GM12865 (cell line): Measurements from ENCODE around the gene IFI44L.

Experiments
- DNase-seq: peaks from one replicate; pipeline ENCODE4 v3.0.0; 2010; ENCODE audit warnings: low read depth
- H3K4me3 ChIP-seq: 2 replicates; pipeline ENCODE4 v1.5.1; 2011; ENCODE audit warnings: mild to moderate bottlenecking, low read depth, low read length, control low read depth
- TF ChIP-seq, protein P1 (sequence below): IDR thresholded peaks from 2 replicates; pipeline ENCODE4 v1.5.1; 2011; ENCODE audit warnings: low read length, control low read depth, low read depth, inconsistent platforms; ENCODE audit not compliant: insufficient read depth; ENCODE audit errors: missing control alignments

IFI44L gene

DNA sequence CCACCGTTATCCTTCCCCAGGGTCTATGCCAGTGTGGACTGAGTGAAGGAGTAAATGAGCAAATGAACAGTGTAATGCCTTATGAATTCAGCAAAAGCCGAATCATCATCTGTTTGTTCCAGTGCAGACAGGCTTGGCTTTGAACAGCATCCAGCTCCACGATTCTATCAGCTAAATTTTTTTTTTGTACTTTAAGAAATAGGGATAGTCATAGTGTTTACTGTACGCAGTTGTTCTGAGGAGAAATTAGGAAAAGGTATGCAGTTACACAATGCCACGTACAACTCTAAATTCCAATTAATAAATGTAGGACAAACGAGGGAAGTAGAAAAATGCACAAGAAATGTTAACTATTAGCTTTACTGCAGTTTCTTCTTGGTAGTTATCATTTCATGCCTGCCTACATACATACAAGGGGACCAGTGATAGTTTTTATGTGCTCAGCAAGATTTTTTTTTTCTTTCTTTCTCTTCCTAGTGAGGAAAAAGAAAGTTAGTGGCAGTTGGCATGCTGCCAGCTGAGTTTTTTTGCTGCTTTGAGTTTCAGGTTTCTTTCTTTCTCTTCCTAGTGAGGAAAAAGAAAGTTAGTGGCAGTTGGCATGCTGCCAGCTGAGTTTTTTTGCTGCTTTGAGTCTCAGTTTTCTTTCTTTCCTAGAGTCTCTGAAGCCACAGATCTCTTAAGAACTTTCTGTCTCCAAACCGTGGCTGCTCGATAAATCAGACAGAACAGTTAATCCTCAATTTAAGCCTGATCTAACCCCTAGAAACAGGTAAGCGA, at the start of gene IFI44L:
Gene IFI44L, plus strand, starts transcription at position 646 of the 777 bp plus-strand sequence. CDS start 7,468 bp downstream, outside the sequence.
- peak within 1 kb of the TSS; percentile 98 for H3K4me3 ChIP-seq
- TF ChIP-seq, protein P1, sequence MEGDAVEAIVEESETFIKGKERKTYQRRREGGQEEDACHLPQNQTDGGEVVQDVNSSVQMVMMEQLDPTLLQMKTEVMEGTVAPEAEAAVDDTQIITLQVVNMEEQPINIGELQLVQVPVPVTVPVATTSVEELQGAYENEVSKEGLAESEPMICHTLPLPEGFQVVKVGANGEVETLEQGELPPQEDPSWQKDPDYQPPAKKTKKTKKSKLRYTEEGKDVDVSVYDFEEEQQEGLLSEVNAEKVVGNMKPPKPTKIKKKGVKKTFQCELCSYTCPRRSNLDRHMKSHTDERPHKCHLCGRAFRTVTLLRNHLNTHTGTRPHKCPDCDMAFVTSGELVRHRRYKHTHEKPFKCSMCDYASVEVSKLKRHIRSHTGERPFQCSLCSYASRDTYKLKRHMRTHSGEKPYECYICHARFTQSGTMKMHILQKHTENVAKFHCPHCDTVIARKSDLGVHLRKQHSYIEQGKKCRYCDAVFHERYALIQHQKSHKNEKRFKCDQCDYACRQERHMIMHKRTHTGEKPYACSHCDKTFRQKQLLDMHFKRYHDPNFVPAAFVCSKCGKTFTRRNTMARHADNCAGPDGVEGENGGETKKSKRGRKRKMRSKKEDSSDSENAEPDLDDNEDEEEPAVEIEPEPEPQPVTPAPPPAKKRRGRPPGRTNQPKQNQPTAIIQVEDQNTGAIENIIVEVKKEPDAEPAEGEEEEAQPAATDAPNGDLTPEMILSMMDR = no peak
- peak; percentile 86 for DNase-seq

DNA sequence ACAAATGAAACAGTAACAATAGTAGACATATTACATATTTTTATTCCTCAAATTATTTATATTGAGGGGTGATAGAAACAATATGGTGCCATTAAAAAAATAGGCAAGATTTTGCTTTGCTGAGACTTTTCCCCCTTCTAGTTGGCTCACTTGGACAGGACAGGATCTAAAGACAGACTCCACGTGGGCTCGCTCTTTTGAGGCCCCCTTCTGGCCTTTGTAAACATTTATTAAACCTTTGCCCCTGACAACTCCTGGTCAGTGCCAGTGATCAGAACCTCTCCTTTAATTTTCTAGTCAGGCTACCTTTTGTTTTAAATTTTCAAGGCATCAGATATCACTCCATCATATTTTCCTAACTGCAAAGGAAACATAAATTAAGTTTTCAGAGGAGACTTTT, 49.7 kb upstream of the IFI44L start:
- peak; percentile 14 for DNase-seq
- TF ChIP-seq, protein P1 = peak; percentile 4
- H3K4me3 ChIP-seq = no peak overlapping the region

DNA sequence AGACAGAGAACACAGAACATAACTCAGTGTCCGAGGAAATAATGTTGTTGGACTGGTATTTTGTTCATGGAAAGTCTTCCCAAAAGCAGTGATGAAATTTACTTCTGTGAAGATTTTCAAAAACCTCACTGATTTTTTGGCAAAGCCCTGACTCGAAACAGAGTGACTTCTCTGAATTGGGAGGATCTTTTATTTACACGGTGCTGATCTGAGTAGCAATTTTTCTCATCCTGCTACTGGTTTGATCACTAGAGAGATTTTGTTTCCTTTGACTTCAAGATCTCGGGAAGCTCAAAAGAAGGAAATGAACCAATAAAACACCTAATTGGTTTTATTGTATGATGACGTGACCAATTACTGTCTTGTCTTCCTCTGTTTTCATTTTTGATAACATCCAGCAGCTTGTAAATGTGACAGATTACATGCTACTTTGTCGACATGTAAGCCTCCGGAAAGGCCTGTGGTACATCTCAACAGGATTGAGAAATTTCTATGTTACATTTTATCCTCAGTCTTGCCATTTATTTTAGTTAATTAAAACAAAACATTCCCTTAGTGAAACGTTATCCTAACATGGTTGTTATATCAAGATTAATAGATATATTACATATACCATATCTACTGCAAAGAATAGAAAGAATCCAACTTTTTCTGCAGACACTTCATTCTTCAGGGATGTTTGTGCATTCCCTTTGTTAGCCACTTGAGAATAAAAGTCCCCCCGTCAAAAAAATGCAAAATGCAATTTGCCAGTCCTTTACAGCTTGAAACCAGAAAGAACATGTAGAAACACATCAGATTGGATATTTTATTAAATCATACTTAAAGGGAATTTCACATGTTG, 42.8 kb upstream of the IFI44L start:
- no peak overlapping the region for H3K4me3 ChIP-seq
- DNase-seq = no peak
- TF ChIP-seq, protein P1 = no peak

DNA sequence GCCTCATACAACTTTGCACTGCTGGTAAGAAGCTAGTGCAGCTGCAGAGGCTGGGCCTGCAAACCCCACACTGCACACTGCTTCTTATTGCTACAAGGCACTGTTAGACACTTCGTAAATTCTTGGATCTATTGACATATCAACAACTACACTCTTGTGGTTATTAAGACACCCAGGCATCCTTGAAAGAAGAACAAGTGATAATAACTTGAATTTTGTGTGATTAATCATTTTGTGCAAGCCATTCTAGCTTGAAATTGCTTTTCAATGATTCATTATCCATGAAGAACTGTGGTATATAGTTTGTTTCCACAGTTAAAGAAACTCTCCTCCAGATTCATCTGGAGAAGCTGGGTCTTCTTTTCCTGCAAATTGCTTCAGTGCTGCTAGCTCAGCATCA, 33.7 kb upstream of the IFI44L start:
- TF ChIP-seq, protein P1 = no peak
- no peak overlapping the region for H3K4me3 ChIP-seq
- DNase-seq = no peak

DNA sequence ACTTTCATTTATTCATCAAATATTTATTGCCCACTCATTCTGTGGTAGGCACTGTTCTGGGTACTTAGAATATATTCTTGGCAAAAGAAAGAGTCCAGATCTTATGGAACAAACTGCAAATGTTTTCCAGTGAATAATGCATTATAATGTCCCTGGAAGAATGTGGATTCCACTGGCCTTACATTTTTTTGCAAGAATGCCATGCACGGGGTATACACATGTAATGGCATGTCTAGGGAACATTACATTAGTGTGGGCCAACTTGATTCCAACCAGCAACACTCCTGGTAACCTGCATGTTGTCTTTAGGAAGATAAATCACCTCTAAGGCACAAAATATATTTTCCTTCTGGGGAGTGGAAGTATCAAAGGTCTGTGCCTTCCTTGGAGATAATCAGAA, 33.0 kb upstream of the IFI44L start:
- no peak overlapping the region for H3K4me3 ChIP-seq
- no peak for DNase-seq
- TF ChIP-seq, protein P1 = no peak

DNA sequence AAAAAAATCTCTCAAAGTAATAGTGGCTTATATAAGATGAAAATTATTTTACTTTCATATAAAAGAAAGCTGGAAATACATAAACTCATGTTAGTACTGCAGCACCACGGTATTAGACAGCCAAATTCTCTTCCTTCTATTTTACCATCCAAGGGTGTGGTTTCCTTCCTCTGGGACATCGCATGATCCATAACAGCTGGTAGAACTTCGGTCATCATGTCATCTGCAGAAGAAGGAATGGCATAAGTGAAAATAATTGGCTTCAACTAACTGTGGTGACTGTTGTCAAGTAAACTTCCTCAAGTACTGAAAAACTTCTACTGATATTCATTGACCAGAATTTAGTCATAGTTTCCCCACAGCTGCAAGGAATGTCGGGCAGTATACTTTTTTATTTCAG, 28.3 kb upstream of the IFI44L start:
- TF ChIP-seq, protein P1 = no peak
- DNase-seq = no peak
- no peak overlapping the region for H3K4me3 ChIP-seq

DNA sequence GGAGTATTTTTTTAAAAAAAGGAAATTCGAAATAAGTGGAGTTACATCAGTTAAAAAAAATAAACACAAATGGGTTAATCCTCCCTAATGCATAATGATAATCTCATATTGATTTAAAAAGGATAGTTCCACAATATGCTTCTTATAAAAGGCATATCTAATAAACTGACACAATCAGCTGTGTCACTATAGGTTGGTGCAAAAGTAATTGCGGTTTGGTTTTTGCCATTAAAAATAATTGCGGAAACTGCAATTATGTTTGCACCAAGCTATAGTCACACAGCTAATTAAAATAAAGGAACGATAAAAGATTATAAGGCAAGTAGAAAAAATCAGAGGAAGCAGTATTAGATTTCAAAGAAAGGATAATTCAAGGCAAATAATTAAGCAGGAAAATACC, 21.0 kb upstream of the IFI44L start:
- no peak for DNase-seq
- TF ChIP-seq, protein P1 = no peak
- H3K4me3 ChIP-seq = no peak overlapping the region
